Effector memory CD4-positive, alpha-beta T cell (primary cell): ENCODE measurements around the gene MAGEA11.
"Not testable (repeated sequence)": the region's sequence is repeated elsewhere in the genome, so short reads cannot be mapped to it uniquely, and the experiment has no call there.

ENCODE experiments used
- DNase-seq, 3 donors: peaks; one replicate each; pipeline ENCODE4 v3.0.0-alpha.2; 2020
- H3K27ac ChIP-seq: 2 replicates; pipeline ENCODE4 v1.7.0; 2013; ENCODE audit warnings: mild to moderate bottlenecking, low read length, moderate library complexity; ENCODE audit not compliant: insufficient read depth, poor library complexity, severe bottlenecking
- H3K27me3 ChIP-seq: replicated peaks from 2 replicates; pipeline ENCODE4 v1.7.0; 2013; ENCODE audit warnings: mild to moderate bottlenecking, low read length; ENCODE audit not compliant: insufficient read depth, control insufficient read depth, poor library complexity, severe bottlenecking
- H3K36me3 ChIP-seq: 2 replicates; pipeline ENCODE4 v1.7.0; 2013; ENCODE audit warnings: mild to moderate bottlenecking, low read length, moderate library complexity; ENCODE audit not compliant: control insufficient read depth, insufficient read depth
- H3K4me1 ChIP-seq: 2 replicates; pipeline ENCODE4 v1.7.0; 2013; ENCODE audit warnings: low read length, mild to moderate bottlenecking; ENCODE audit not compliant: control insufficient read depth, insufficient read depth, poor library complexity, severe bottlenecking
- H3K4me3 ChIP-seq: 2 replicates; pipeline ENCODE4 v1.7.0; 2013; ENCODE audit warnings: low read length, low read depth, mild to moderate bottlenecking; ENCODE audit not compliant: insufficient read depth, poor library complexity, severe bottlenecking
- H3K9me3 ChIP-seq: 2 replicates; pipeline ENCODE4 v1.7.0; 2013; ENCODE audit warnings: mild to moderate bottlenecking, low read length, moderate library complexity; ENCODE audit not compliant: control insufficient read depth

Gene MAGEA11

GRCh38 chrX:149688552-149688951 lies 23.3 kb upstream of the MAGEA11 start:
- H3K27me3 ChIP-seq = no peaks in the 10 kb centered on the region
- no peak for DNase-seq
- no peaks in the 10 kb centered on the region for H3K9me3 ChIP-seq
- no peaks in the 10 kb centered on the region for H3K4me1 ChIP-seq
- no peak overlapping the region for H3K4me3 ChIP-seq
- H3K27ac ChIP-seq = no peak overlapping the region
- H3K36me3 ChIP-seq = no peaks in the 10 kb centered on the region

- Histone ChIP-seq H3K4me1 (no peaks in the 10 kb centered on the region), H3K27ac (no peak overlapping the region), H3K4me3 (no peak overlapping the region), H3K36me3 (no peaks in the 10 kb centered on the region), H3K9me3 (no peaks in the 10 kb centered on the region), H3K27me3 (no peaks in the 10 kb centered on the region)
- DNase-seq = no peak
These were observed 20.1 kb upstream of the MAGEA11 start for GRCh38 chrX:149691794-149692193.

- not testable (repeated sequence) for H3K9me3 ChIP-seq, DNase-seq, H3K4me1 ChIP-seq, H3K27me3 ChIP-seq, H3K36me3 ChIP-seq, H3K27ac ChIP-seq, H3K4me3 ChIP-seq
These were observed 19.1 kb upstream of the MAGEA11 start for GRCh38 chrX:149692686-149693272.

- DNase-seq = no peak
- Histone ChIP-seq H3K4me3 (no peak overlapping the region), H3K36me3 (no peaks in the 10 kb centered on the region), H3K27me3 (no peaks in the 10 kb centered on the region), H3K4me1 (no peaks in the 10 kb centered on the region), H3K9me3 (no peaks in the 10 kb centered on the region), H3K27ac (no peak overlapping the region)
These were observed 12.1 kb upstream of the MAGEA11 start for GRCh38 chrX:149699761-149700160.

- Histone ChIP-seq H3K4me3 (no peak overlapping the region), H3K9me3 (no peaks in the 10 kb centered on the region), H3K4me1 (no peaks in the 10 kb centered on the region), H3K36me3 (no peaks in the 10 kb centered on the region), H3K27ac (no peak overlapping the region), H3K27me3 (no peaks in the 10 kb centered on the region)
- DNase-seq = no peak
These were observed 7.2 kb upstream of the MAGEA11 start for GRCh38 chrX:149704664-149705063.

GRCh38 chrX:149707147-149707901 lies 4.5 kb upstream of the MAGEA11 start:
- Histone ChIP-seq H3K9me3 (no peaks in the 10 kb centered on the region), H3K27ac (no peak overlapping the region), H3K36me3 (no peaks in the 10 kb centered on the region), H3K27me3 (no peaks in the 10 kb centered on the region), H3K4me1 (no peaks in the 10 kb centered on the region), H3K4me3 (no peak overlapping the region)
- no peak for DNase-seq

GRCh38 chrX:149712831-149713230 lies 971 bp downstream of the MAGEA11 start:
- H3K27me3 ChIP-seq = no peaks in the 10 kb centered on the region
- DNase-seq = no peak
- no peaks in the 10 kb centered on the region for H3K9me3 ChIP-seq
- no peak overlapping the region for H3K27ac ChIP-seq
- H3K4me3 ChIP-seq = no peak overlapping the region
- H3K36me3 ChIP-seq = no peaks in the 10 kb centered on the region
- H3K4me1 ChIP-seq = no peaks in the 10 kb centered on the region

- Histone ChIP-seq H3K36me3 (no peaks in the 10 kb centered on the region), H3K4me1 (no peaks in the 10 kb centered on the region), H3K4me3 (no peak overlapping the region), H3K27me3 (no peaks in the 10 kb centered on the region), H3K9me3 (no peaks in the 10 kb centered on the region), H3K27ac (no peak overlapping the region)
- no peak for DNase-seq
These were observed 1.6 kb downstream of the MAGEA11 start for GRCh38 chrX:149713279-149714050.

- no peak for DNase-seq
- Histone ChIP-seq H3K4me1 (no peaks in the 10 kb centered on the region), H3K36me3 (no peaks in the 10 kb centered on the region), H3K4me3 (no peak overlapping the region), H3K9me3 (no peaks in the 10 kb centered on the region), H3K27me3 (no peaks in the 10 kb centered on the region), H3K27ac (no peak overlapping the region)
These were observed 3.6 kb downstream of the MAGEA11 start for GRCh38 chrX:149715468-149715867.

GRCh38 chrX:149716632-149717031 lies 4.8 kb downstream of the MAGEA11 start:
- DNase-seq = no peak
- H3K4me3 ChIP-seq = no peak overlapping the region
- H3K9me3 ChIP-seq = no peaks in the 10 kb centered on the region
- no peaks in the 10 kb centered on the region for H3K4me1 ChIP-seq
- H3K27ac ChIP-seq = no peak overlapping the region
- no peaks in the 10 kb centered on the region for H3K27me3 ChIP-seq
- no peaks in the 10 kb centered on the region for H3K36me3 ChIP-seq
